HepG2 (cell line): ENCODE results near the gene CLRN3.

Experiments used
- ARHGAP35 ChIP-seq: sonication (generic); formaldehyde crosslinking; IDR thresholded peaks from 2 replicates; pipeline ENCODE4 v1.9.0; 2022; ENCODE audit warnings: mild to moderate bottlenecking, inconsistent platforms, moderate library complexity, missing genetic modification reagents, borderline replicate concordance
- GATAD1 ChIP-seq: IDR thresholded peaks from 2 replicates; pipeline ENCODE4 v1.6.1; 2016; ENCODE audit warnings: missing genetic modification reagents, missing compliant biosample characterization
- ZNF138 ChIP-seq: sonication (generic); formaldehyde crosslinking; IDR thresholded peaks from 2 replicates; pipeline ENCODE4 v1.5.0; 2020; ENCODE audit warnings: mild to moderate bottlenecking, low read depth, missing genetic modification reagents
- ZNF510 ChIP-seq: sonication (generic); formaldehyde crosslinking; IDR thresholded peaks from 2 replicates; pipeline ENCODE4 v1.4.0; 2020; ENCODE audit warnings: low read depth, mild to moderate bottlenecking, missing genetic modification reagents
- ZNF749 ChIP-seq: sonication (generic); formaldehyde crosslinking; IDR thresholded peaks from 2 replicates; pipeline ENCODE4 v1.8.0; 2022; ENCODE audit warnings: mild to moderate bottlenecking, missing genetic modification reagents, moderate library complexity, borderline replicate concordance
- TF ChIP-seq, protein P1 (sequence below): sonication (generic); formaldehyde crosslinking; IDR thresholded peaks from 2 replicates; pipeline ENCODE4 v1.5.0; 2020; ENCODE audit warnings: mild to moderate bottlenecking, missing genetic modification reagents, moderate library complexity
- TF ChIP-seq, protein P2 (sequence below): sonication (generic); formaldehyde crosslinking; IDR thresholded peaks from 2 replicates; pipeline ENCODE4 v1.4.0; 2020; ENCODE audit warnings: missing genetic modification reagents, borderline replicate concordance

DNA sequence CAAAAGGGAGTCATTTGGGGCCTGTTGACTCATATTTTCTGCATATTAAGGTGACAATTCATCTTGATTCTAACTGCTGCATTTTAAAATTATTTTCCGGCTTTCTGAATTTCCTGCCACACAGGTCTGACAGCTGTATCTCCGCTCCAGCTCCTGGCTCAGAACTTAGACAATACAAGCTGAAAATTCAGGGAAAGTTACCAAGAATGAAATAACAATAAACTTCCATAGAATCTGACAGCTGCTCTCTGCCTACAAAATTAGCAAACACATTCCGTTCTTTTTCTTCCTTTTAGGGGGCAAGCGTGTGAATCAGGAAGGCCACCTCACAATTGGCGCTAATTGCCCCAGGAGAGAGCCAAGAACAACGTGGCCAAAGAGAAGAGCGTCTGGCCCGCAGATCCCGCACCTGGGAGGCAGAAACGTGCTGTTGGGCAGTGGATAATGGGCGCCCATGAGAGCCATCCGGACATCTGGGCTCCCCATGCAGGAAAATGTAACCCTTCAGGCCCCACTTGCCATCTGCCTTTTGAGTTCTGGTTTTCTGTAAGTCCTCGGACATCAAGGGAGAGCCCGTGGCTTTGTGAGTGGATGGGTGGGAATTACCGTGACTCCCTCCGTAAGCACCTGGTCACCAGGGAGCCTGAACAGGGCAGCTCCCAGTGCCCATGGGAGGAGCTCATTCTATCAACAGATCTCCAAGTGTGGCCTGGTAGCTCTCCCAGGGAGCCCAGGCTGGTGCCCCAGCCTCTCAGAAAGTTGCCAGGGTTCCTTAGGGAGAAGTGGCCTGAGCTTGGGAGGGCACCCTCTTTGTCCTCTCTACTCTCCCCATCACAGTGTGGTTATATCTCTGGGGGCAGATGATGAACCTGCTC lies 5.0 kb downstream of the CLRN3 start:
- TF ChIP-seq, protein P1, sequence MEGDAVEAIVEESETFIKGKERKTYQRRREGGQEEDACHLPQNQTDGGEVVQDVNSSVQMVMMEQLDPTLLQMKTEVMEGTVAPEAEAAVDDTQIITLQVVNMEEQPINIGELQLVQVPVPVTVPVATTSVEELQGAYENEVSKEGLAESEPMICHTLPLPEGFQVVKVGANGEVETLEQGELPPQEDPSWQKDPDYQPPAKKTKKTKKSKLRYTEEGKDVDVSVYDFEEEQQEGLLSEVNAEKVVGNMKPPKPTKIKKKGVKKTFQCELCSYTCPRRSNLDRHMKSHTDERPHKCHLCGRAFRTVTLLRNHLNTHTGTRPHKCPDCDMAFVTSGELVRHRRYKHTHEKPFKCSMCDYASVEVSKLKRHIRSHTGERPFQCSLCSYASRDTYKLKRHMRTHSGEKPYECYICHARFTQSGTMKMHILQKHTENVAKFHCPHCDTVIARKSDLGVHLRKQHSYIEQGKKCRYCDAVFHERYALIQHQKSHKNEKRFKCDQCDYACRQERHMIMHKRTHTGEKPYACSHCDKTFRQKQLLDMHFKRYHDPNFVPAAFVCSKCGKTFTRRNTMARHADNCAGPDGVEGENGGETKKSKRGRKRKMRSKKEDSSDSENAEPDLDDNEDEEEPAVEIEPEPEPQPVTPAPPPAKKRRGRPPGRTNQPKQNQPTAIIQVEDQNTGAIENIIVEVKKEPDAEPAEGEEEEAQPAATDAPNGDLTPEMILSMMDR (CRISPR knock-in tag), result no peak
- TF ChIP-seq ARHGAP35 (no peak), ZNF749 (CRISPR knock-in tag) (no peak), GATAD1 (CRISPR knock-in tag) (no peak), ZNF138 (CRISPR knock-in tag) (no peak), ZNF510 (CRISPR knock-in tag) (no peak)
- TF ChIP-seq, protein P2, sequence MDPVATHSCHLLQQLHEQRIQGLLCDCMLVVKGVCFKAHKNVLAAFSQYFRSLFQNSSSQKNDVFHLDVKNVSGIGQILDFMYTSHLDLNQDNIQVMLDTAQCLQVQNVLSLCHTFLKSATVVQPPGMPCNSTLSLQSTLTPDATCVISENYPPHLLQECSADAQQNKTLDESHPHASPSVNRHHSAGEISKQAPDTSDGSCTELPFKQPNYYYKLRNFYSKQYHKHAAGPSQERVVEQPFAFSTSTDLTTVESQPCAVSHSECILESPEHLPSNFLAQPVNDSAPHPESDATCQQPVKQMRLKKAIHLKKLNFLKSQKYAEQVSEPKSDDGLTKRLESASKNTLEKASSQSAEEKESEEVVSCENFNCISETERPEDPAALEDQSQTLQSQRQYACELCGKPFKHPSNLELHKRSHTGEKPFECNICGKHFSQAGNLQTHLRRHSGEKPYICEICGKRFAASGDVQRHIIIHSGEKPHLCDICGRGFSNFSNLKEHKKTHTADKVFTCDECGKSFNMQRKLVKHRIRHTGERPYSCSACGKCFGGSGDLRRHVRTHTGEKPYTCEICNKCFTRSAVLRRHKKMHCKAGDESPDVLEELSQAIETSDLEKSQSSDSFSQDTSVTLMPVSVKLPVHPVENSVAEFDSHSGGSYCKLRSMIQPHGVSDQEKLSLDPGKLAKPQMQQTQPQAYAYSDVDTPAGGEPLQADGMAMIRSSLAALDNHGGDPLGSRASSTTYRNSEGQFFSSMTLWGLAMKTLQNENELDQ (CRISPR knock-in tag), result no peak
